H1 (cell line): Measurements from ENCODE around the gene SLC16A2. TPM values are rescaled to one million over a fixed set of nuclear protein-coding genes. Genes with fewer than 3 reads are reported as not detected.

Source experiments
- CTCF ChIA-PET: fragments of 300-600 bp; sonication (Branson Sonifier 250); formaldehyde crosslinking; loops from one replicate; lab custom pipeline; 2021; ENCODE audit not compliant: partially characterized antibody; lab: Charles Lee
- POLR2A ChIA-PET: fragments of 300-600 bp; sonication (Branson Sonifier 250); formaldehyde crosslinking; loops from one replicate; lab custom pipeline; 2021; ENCODE audit warnings: inconsistent platforms; ENCODE audit not compliant: partially characterized antibody; lab: Charles Lee
- DNase-seq, 2 experiments: peaks; one replicate each; pipeline versions ENCODE4 v3.0.0 to v3.0.0-alpha.2; 2010 to 2022; ENCODE audit warnings: low spot score in 2 of 2, low read depth in 1 of 2, mixed read lengths in 1 of 2
- FAIRE-seq: peaks from 2 replicates; lab custom pipeline; 2011; peaks lifted over from hg19 to GRCh38; lab: Jason Lieb, UNC
- H2AFZ ChIP-seq: 2 replicates; pipeline ENCODE4 v1.8.1; 2012; ENCODE audit warnings: low read length, inconsistent platforms
- H2AK5ac ChIP-seq: 2 replicates; pipeline ENCODE4 v1.6.1; 2013; ENCODE audit warnings: low read depth, low read length
- H2BK120ac ChIP-seq: replicated peaks from 2 replicates; pipeline ENCODE3; 2013; ENCODE audit warnings: low read depth, low read length, inconsistent platforms
- H2BK12ac ChIP-seq: 2 replicates; pipeline ENCODE4 v1.6.1; 2013; ENCODE audit warnings: low read depth, low read length
- H2BK15ac ChIP-seq: 2 replicates; pipeline ENCODE4 v1.6.1; 2013; ENCODE audit warnings: low read length
- H2BK20ac ChIP-seq: 2 replicates; pipeline ENCODE4 v1.6.1; 2013; ENCODE audit warnings: low read length
- H2BK5ac ChIP-seq: 2 replicates; pipeline ENCODE4 v1.6.1; 2013; ENCODE audit warnings: low read depth, low read length
- H3K14ac ChIP-seq: 2 replicates; pipeline ENCODE4 v1.6.1; 2013; ENCODE audit warnings: inconsistent platforms; ENCODE audit not compliant: insufficient read length
- H3K18ac ChIP-seq: 2 replicates; pipeline ENCODE4 v1.6.1; 2013; ENCODE audit warnings: low read length; ENCODE audit errors: extremely low read depth
- H3K23ac ChIP-seq: 2 replicates; pipeline ENCODE4 v1.6.1; 2013; ENCODE audit warnings: inconsistent platforms; ENCODE audit not compliant: insufficient read length
- H3K23me2 ChIP-seq: 2 replicates; pipeline ENCODE4 v1.6.1; 2013; ENCODE audit warnings: low read depth, low read length
- H3K27ac ChIP-seq: 2 replicates; pipeline ENCODE4 v1.6.1; 2011; ENCODE audit warnings: low read depth, low read length, inconsistent platforms
- H3K27me3 ChIP-seq, 4 experiments: replicated peaks in 1 of 4; 1 replicate in 1 of 4; 2 replicates in 3 of 4; pipeline versions ENCODE4 v1.6.1 to v1.8.1; 2011 to 2013; ENCODE audit warnings: low read length in 3 of 4, mild to moderate bottlenecking in 3 of 4, inconsistent platforms in 2 of 4, mixed read lengths in 2 of 4, moderate library complexity in 1 of 4; ENCODE audit not compliant: control insufficient read depth in 3 of 4, insufficient read depth in 3 of 4; ENCODE audit errors: extremely low read depth in 1 of 4
- H3K36me3 ChIP-seq, 4 experiments: 2 replicates each; pipeline versions ENCODE4 v1.6.1 to v1.8.1; 2011 to 2013; ENCODE audit warnings: mild to moderate bottlenecking in 4 of 4, low read length in 3 of 4, moderate library complexity in 2 of 4, control low read depth in 1 of 4, inconsistent platforms in 1 of 4; ENCODE audit not compliant: insufficient read depth in 4 of 4, control insufficient read depth in 2 of 4
- H3K4ac ChIP-seq: replicated peaks from 2 replicates; pipeline ENCODE3; 2013; ENCODE audit warnings: low read length, low read depth, mixed read lengths, inconsistent platforms; ENCODE audit not compliant: insufficient read length
- H3K4me1 ChIP-seq, 4 experiments: replicated peaks in 1 of 4; 1 replicate in 1 of 4; 2 replicates in 3 of 4; pipeline versions ENCODE4 v1.6.1 to v1.8.1; 2011 to 2013; ENCODE audit warnings: low read length in 3 of 4, inconsistent platforms in 2 of 4, mixed read lengths in 1 of 4; ENCODE audit not compliant: insufficient read depth in 4 of 4, control insufficient read depth in 3 of 4
- H3K4me2 ChIP-seq, 2 experiments: 2 replicates each; pipeline versions ENCODE4 v1.6.1 to v1.8.1; 2011 to 2013; ENCODE audit warnings: low read depth in 2 of 2, low read length in 2 of 2, control low read depth in 1 of 2, inconsistent platforms in 1 of 2, mild to moderate bottlenecking in 1 of 2; ENCODE audit not compliant: insufficient read depth in 1 of 2
- H3K4me3 ChIP-seq, 4 experiments: fragments of 200-600, 300-600 bp in 1 of 4; sonication (generic), shearing (Covaris generic), sonication (Bioruptor Twin) in 1 of 4; 2 replicates each; pipeline versions ENCODE4 v1.5.1 to v1.8.1; 2011 to 2016; ENCODE audit warnings: low read length in 4 of 4, low read depth in 3 of 4, control low read depth in 2 of 4, inconsistent platforms in 2 of 4, mild to moderate bottlenecking in 2 of 4, mixed read lengths in 1 of 4, moderate library complexity in 1 of 4; ENCODE audit not compliant: insufficient read depth in 2 of 4; ENCODE audit errors: extremely low read depth in 1 of 4
- H3K56ac ChIP-seq: replicated peaks from 2 replicates; pipeline ENCODE3; 2013; ENCODE audit warnings: low read depth, mild to moderate bottlenecking, mixed read lengths, low read length, inconsistent platforms; ENCODE audit not compliant: insufficient read length
- H3K79me1 ChIP-seq: 2 replicates; pipeline ENCODE4 v1.6.1; 2013; ENCODE audit warnings: low read depth, low read length, control low read depth
- H3K79me2 ChIP-seq, 2 experiments: 2 replicates each; pipeline versions ENCODE4 v1.6.1 to v1.8.1; 2012 to 2013; ENCODE audit warnings: low read length in 2 of 2, mild to moderate bottlenecking in 2 of 2, inconsistent platforms in 1 of 2; ENCODE audit not compliant: insufficient read depth in 2 of 2, control insufficient read depth in 1 of 2
- H3K9ac ChIP-seq, 4 experiments: replicated peaks in 1 of 4; 1 replicate in 1 of 4; 2 replicates in 3 of 4; pipeline versions ENCODE4 v1.6.1 to v1.8.1; 2011 to 2013; ENCODE audit warnings: low read depth in 3 of 4, low read length in 3 of 4, control low read depth in 2 of 4, mild to moderate bottlenecking in 2 of 4, moderate library complexity in 2 of 4, inconsistent platforms in 1 of 4; ENCODE audit errors: extremely low read depth in 1 of 4
- H3K9me3 ChIP-seq, 2 experiments: 2 replicates each; pipeline versions ENCODE4 v1.6.1 to v1.8.1; 2012 to 2013; ENCODE audit warnings: mild to moderate bottlenecking in 2 of 2, moderate library complexity in 2 of 2, control low read depth in 1 of 2, inconsistent platforms in 1 of 2, low read depth in 1 of 2, low read length in 1 of 2, mixed read lengths in 1 of 2; ENCODE audit not compliant: insufficient read depth in 2 of 2
- H4K20me1 ChIP-seq, 2 experiments: replicated peaks in 1 of 2; 2 replicates each; pipeline versions ENCODE3 to v1.8.1; 2011 to 2013; ENCODE audit warnings: inconsistent platforms in 2 of 2, low read length in 2 of 2, mild to moderate bottlenecking in 1 of 2; ENCODE audit not compliant: insufficient read depth in 2 of 2, control insufficient read depth in 1 of 2
- H4K5ac ChIP-seq: 2 replicates; pipeline ENCODE4 v1.6.1; 2013; ENCODE audit warnings: low read length, low read depth, mixed read lengths, inconsistent platforms; ENCODE audit not compliant: insufficient read length
- H4K8ac ChIP-seq: 2 replicates; pipeline ENCODE4 v1.8.0; 2013; ENCODE audit warnings: mild to moderate bottlenecking, moderate library complexity, low read length, inconsistent platforms; ENCODE audit not compliant: insufficient read depth; ENCODE audit errors: extremely low read depth
- H4K91ac ChIP-seq: replicated peaks from 2 replicates; pipeline ENCODE3; 2013; ENCODE audit warnings: low read length, mixed read lengths, inconsistent platforms; ENCODE audit not compliant: insufficient read length
- CBX8 ChIP-seq: fragments of 300-800, 300-1000 bp; sonication (generic); IDR thresholded peaks from 2 replicates; pipeline ENCODE4 v1.7.1; 2016; ENCODE audit warnings: low read depth, low read length, borderline replicate concordance
- CHD1 ChIP-seq: IDR thresholded peaks from 2 replicates; pipeline ENCODE4 v1.6.1; 2012; ENCODE audit warnings: low read depth, low read length, improper control_type of control experiment
- CHD2 ChIP-seq: IDR thresholded peaks from 2 replicates; pipeline ENCODE4 v1.6.1; 2012; ENCODE audit warnings: low read length, improper control_type of control experiment
- CTBP2 ChIP-seq: IDR thresholded peaks from 2 replicates; pipeline ENCODE4 v1.7.0; 2011; ENCODE audit warnings: borderline replicate concordance, mild to moderate bottlenecking, moderate library complexity, mixed read lengths, low read length; ENCODE audit not compliant: insufficient read depth, insufficient read length
- GTF2F1 ChIP-seq: IDR thresholded peaks from 2 replicates; pipeline ENCODE4 v1.6.1; 2012; ENCODE audit warnings: low read depth, low read length, improper control_type of control experiment, borderline replicate concordance
- PHF8 ChIP-seq: fragments of 200-600 bp; sonication (generic); conservative IDR thresholded peaks from 2 replicates; pipeline ENCODE4 v1.7.1; 2012; ENCODE audit warnings: low read depth, mild to moderate bottlenecking, inconsistent platforms, low read length, moderate library complexity
- RXRA ChIP-seq: IDR thresholded peaks from 2 replicates; pipeline ENCODE4 v1.6.1; 2011; ENCODE audit warnings: low read depth, mild to moderate bottlenecking, low read length, moderate library complexity; ENCODE audit not compliant: insufficient read depth
- SAP30 ChIP-seq: fragments of 300-600 bp; sonication (generic); IDR thresholded peaks from 2 replicates; pipeline ENCODE4 v1.7.1; 2012; ENCODE audit warnings: low read length, moderate library complexity, mild to moderate bottlenecking, inconsistent platforms; ENCODE audit not compliant: insufficient read depth, insufficient replicate concordance
- SP1 ChIP-seq: IDR thresholded peaks from 2 replicates; pipeline ENCODE4 v1.6.1; 2011; ENCODE audit warnings: low read depth, low read length
- SP2 ChIP-seq: IDR thresholded peaks from 2 replicates; pipeline ENCODE4 v1.6.1; 2012; ENCODE audit warnings: mild to moderate bottlenecking, low read length, inconsistent platforms
- SUZ12 ChIP-seq: fragments of 200-600 bp; sonication (generic); IDR thresholded peaks from 2 replicates; pipeline ENCODE4 v1.6.1; 2012; ENCODE audit warnings: mild to moderate bottlenecking, inconsistent platforms, low read length, moderate library complexity, mixed read lengths
- TAF1 ChIP-seq: IDR thresholded peaks from 2 replicates; pipeline ENCODE4 v1.6.1; 2011; ENCODE audit warnings: mild to moderate bottlenecking, low read depth, low read length
- TCF12 ChIP-seq: IDR thresholded peaks from 2 replicates; pipeline ENCODE4 v1.6.1; 2011; ENCODE audit warnings: low read depth, mild to moderate bottlenecking, low read length
- TEAD4 ChIP-seq: IDR thresholded peaks from 2 replicates; pipeline ENCODE4 v1.6.1; 2012; ENCODE audit warnings: low read depth, low read length, inconsistent platforms, mixed read lengths
- YY1 ChIP-seq: IDR thresholded peaks from 2 replicates; pipeline ENCODE4 v1.6.1; 2011; ENCODE audit warnings: low read depth, mild to moderate bottlenecking, low read length
- ZNF274 ChIP-seq: IDR thresholded peaks from 2 replicates; pipeline ENCODE4 v1.7.0; 2012; ENCODE audit warnings: low read length, borderline replicate concordance; ENCODE audit errors: extremely low read depth
- polyA plus RNA-seq, 7 experiments: library from polyadenylated mRNA; depleted of rRNA in 3 of 7; stranded (reverse) in 5 of 7; unstranded in 2 of 7; fragments of >200 nt in 5 of 7; fragments of 200-250 nt in 2 of 7; gene quantifications; 1 replicate in 5 of 7; 2 replicates in 1 of 7; 4 replicates in 1 of 7; pipeline versions ENCODE4 v1.2.1 to v1.2.3, GENCODE V29; 2011 to 2013; ENCODE audit warnings: missing spikeins in 2 of 7, mixed read lengths in 2 of 7
- total RNA-seq: library from RNA; stranded (reverse); fragmentation: NEBNext Ultra II Directional; extraction: Animal tissue kit (Norgen Biotek cat#: 25700); gene quantifications from 2 replicates; pipeline ENCODE4 v1.2.1, GENCODE V29; 2021

SLC16A2 gene
- total and polyA plus RNA-seq, 2 of the 8 experiments (the other 6 are each of a cell fraction or from before 2014, with no cell fraction given): 24.4 to 32.2 TPM

DNA sequence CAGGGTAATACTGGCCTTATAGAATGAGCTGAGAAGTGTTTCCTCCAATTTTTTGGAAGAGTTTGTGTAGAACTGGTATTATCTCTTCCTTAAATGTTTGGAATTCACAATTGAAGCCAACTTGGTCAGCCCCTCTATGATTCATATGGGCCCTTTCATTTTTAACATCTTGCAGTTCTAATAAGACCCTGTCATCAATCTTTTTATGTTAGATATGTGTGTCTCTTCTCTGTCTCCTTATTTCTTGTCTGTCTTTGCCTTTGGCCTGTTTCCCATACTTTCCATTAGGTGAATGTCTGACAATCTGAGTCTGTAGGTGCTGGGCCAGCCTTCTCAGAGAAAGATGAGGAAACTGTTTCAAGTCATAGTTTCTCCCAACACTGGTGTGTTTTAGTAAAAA is 88.7 kb downstream of the SLC16A2 start:
- POLR2A ChIA-PET: no interaction called here
- no peak overlapping the region for H4K5ac ChIP-seq
- no peak overlapping the region for H2BK120ac ChIP-seq
- no peak overlapping the region for H3K27ac ChIP-seq
- no peak overlapping the region for H3K9ac ChIP-seq
- no peak overlapping the region for H3K23ac ChIP-seq
- H2BK15ac ChIP-seq: no peak overlapping the region
- H2BK5ac ChIP-seq: no peak overlapping the region
- no peaks in the 10 kb centered on the region for H3K23me2 ChIP-seq
- CTCF ChIA-PET: no interaction called here
- H3K4me2 ChIP-seq: no peak overlapping the region
- TF ChIP-seq GTF2F1 (no peak), RXRA (no peak), PHF8 (no peak), TEAD4 (no peak), CBX8 (no peak), ZNF274 (no peak), SP1 (no peak), SUZ12 (no peak), CTBP2 (no peak), CHD2 (no peak), YY1 (no peak), TCF12 (no peak), SAP30 (no peak), TAF1 (no peak), CHD1 (no peak), SP2 (no peak)
- TF ChIP-seq, all 59 proteins: peak for 0
- H3K79me2 ChIP-seq: no peaks in the 10 kb centered on the region
- H3K4me3 ChIP-seq: no peak overlapping the region
- no peak overlapping the region for H3K4ac ChIP-seq
- no peaks in the 10 kb centered on the region for H3K27me3 ChIP-seq
- no peak overlapping the region for H3K56ac ChIP-seq
- H3K36me3 ChIP-seq: no peaks in the 10 kb centered on the region
- peaks cover 0 to 4% (median 2%) of the 10 kb centered on the region in 4 experiments; a peak in 1 of 7 replicates for H3K4me1 ChIP-seq
- no peaks in the 10 kb centered on the region for H3K79me1 ChIP-seq
- H2AK5ac ChIP-seq: no peak overlapping the region
- no peak overlapping the region for H4K8ac ChIP-seq
- FAIRE-seq (no peak), DNase-seq (no peak)
- H3K9me3 ChIP-seq: no peaks in the 10 kb centered on the region
- no peaks in the 10 kb centered on the region for H4K20me1 ChIP-seq
- H4K91ac ChIP-seq: no peak overlapping the region
- no peak overlapping the region for H2AFZ ChIP-seq
- no peak overlapping the region for H2BK12ac ChIP-seq
- H3K14ac ChIP-seq: no peak overlapping the region
- no peak overlapping the region for H3K18ac ChIP-seq
- H2BK20ac ChIP-seq: no peak overlapping the region
